ENCODE results near the gene RPS16.

DNA sequence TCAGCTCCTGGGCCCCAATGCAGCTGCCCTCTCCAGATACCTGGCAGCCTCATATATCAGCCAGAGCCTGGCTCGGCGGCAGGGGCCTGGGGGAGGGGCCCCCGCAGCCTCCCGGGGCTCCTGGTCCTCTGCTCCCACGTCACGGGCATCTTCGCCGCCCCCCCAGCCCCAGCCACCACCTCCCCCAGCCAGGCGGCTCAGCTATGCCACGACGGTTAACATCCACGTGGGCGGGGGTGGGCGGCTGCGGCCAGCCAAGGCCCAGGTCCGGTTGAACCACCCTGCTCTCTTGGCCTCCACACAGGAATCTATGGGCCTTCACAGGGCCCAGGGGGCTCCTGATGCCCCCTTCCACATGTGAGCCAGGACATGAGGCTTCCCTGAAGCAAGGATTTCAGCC lies 10.8 kb downstream of the RPS16 start:
- TF ChIP-seq, protein P1, sequence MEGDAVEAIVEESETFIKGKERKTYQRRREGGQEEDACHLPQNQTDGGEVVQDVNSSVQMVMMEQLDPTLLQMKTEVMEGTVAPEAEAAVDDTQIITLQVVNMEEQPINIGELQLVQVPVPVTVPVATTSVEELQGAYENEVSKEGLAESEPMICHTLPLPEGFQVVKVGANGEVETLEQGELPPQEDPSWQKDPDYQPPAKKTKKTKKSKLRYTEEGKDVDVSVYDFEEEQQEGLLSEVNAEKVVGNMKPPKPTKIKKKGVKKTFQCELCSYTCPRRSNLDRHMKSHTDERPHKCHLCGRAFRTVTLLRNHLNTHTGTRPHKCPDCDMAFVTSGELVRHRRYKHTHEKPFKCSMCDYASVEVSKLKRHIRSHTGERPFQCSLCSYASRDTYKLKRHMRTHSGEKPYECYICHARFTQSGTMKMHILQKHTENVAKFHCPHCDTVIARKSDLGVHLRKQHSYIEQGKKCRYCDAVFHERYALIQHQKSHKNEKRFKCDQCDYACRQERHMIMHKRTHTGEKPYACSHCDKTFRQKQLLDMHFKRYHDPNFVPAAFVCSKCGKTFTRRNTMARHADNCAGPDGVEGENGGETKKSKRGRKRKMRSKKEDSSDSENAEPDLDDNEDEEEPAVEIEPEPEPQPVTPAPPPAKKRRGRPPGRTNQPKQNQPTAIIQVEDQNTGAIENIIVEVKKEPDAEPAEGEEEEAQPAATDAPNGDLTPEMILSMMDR (IDR thresholded peaks at IDR 0.05): no peak
- TF ChIP-seq POLR2A (IDR thresholded peaks at IDR 0.05): no peak
